Right lobe of liver (tissue), 6 donors: ENCODE measurements around the gene KLHL40. TPM values are rescaled to one million over a fixed set of nuclear protein-coding genes. Genes with fewer than 3 reads are reported as not detected.

Experiments used
- ATAC-seq, 4 donors: fragments of 200-7000 bp; cut with Tn5 transposase; one replicate each; pipeline ENCODE4 v1.9.1; 2020; ENCODE audit warnings: mild to moderate bottlenecking in 4 of 4, moderate library complexity in 4 of 4
- DNase-seq, 3 donors: peaks; one replicate each; pipeline ENCODE4 v3.0.0-alpha.2; 2020
- H3K27ac ChIP-seq, 3 donors: fragments of 200-600 bp; one replicate each; pipeline ENCODE4 v1.8.0; 2022
- H3K27me3 ChIP-seq, 2 donors: fragments of 200-600 bp; one replicate each; pipeline ENCODE4 v1.8.0; 2022
- H3K36me3 ChIP-seq, 4 donors: fragments of 200-600 bp; sonication (generic) in 1 of 4; one replicate each; pipeline versions ENCODE4 v1.5.1 to v1.8.0; 2017 to 2022; ENCODE audit warnings: control low read depth in 1 of 4
- H3K4me1 ChIP-seq, 4 donors: fragments of 200-600 bp; sonication (generic) in 1 of 4; one replicate each; pipeline versions ENCODE4 v1.5.1 to v1.8.0; 2017 to 2022; ENCODE audit warnings: control low read depth in 1 of 4
- H3K4me3 ChIP-seq, 3 donors: fragments of 200-600 bp; one replicate each; pipeline ENCODE4 v1.8.0; 2022
- H3K9me3 ChIP-seq, 4 donors: fragments of 200-600 bp; sonication (generic) in 1 of 4; one replicate each; pipeline versions ENCODE4 v1.5.1 to v1.8.0; 2017 to 2022; ENCODE audit warnings: control low read depth in 1 of 4
- CTCF ChIP-seq, 4 donors: fragments of 200-600 bp in 3 of 4; fragments of 450-650 bp in 1 of 4; IDR thresholded peaks; one replicate each; pipeline versions ENCODE4 v1.5.1 to v1.8.0; 2016 to 2022; ENCODE audit warnings: antibody characterized with exemption in 4 of 4, mild to moderate bottlenecking in 2 of 4
- POLR2A ChIP-seq: fragments of 450-650 bp; IDR thresholded peaks from one replicate; pipeline ENCODE4 v1.6.1; 2017; ENCODE audit warnings: antibody characterized with exemption, mild to moderate bottlenecking
- WGBS: methylation state at CpG from one replicate; pipeline ENCODE4 v1.1.6; 2018; ENCODE audit warnings: low coverage, low lambda C conversion rate; ENCODE audit not compliant: insufficient coverage; ENCODE audit errors: missing lambda C conversion rate; 5-methylcytosine and 5-hydroxymethylcytosine counted together
- intact Hi-C, 2 donors: fragments of 100-400 bp; cut with DNase I; formaldehyde crosslinking; loops; one replicate each; pipeline versions ENCODE4 v1.11.2 to v1.14.1; 2022
- total RNA-seq, 6 experiments: library from RNA; depleted of rRNA in 2 of 6; stranded (reverse); fragments of >200 nt in 2 of 6; fragmentation: NEBNext Ultra II Directional in 3 of 6; extraction: Animal tissue kit (Norgen Biotek cat#: 25700) in 3 of 6; gene quantifications; one replicate each; pipeline versions ENCODE4 v1.1.0 to v1.2.4, GENCODE V29; 2016 to 2023
- donor health status: DM: no; HTN: yes; CAD: no.
- donor health status: DM: no; HTN: no; CAD: no.
- donor health status: DM: no; HTN: no; CAD: no.
- donor health status: DM: no; HTN: yes; CAD: no.
- donor health status: DM: no; HTN: yes; CAD: no.

Gene KLHL40
- total RNA-seq, 6 experiments from 2014 or later, result 0.19 to 0.68 TPM; not detected in 4

GRCh38 chr3:42656680-42657610 lies 28.4 kb upstream of the KLHL40 start:
- no peak for ATAC-seq
- H3K4me3 ChIP-seq, result no peak overlapping the region
- 100% methylated on average over 1 of the region's 9 CpGs for WGBS
- no peaks in the 10 kb centered on the region for H3K9me3 ChIP-seq
- peaks cover 0 to 14% (median 3%) of the 10 kb centered on the region in 4 donors for H3K4me1 ChIP-seq
- H3K36me3 ChIP-seq, result no peaks in the 10 kb centered on the region
- DNase-seq, result no peak
- TF ChIP-seq CTCF (IDR thresholded peaks at IDR 0.05), result no peak
- no peak for TF ChIP-seq POLR2A
- H3K27me3 ChIP-seq, result no peaks in the 10 kb centered on the region
- intact Hi-C loops, result no loop called here
- no peak overlapping the region for H3K27ac ChIP-seq

- ATAC-seq (no peak), DNase-seq (no peak)
- Histone ChIP-seq H3K4me3 (no peak overlapping the region), H3K27me3 (no peaks in the 10 kb centered on the region), H3K9me3 (no peaks in the 10 kb centered on the region), H3K36me3 (no peaks in the 10 kb centered on the region), H3K27ac (no peak overlapping the region), H3K4me1 (peaks cover 0 to 12% (median 3%) of the 10 kb centered on the region in 4 donors)
- TF ChIP-seq POLR2A, result no peak
- no peak for TF ChIP-seq CTCF (IDR thresholded peaks at IDR 0.05)
- no CpG with 5 or more reads among the region's 4 CpGs for WGBS
- intact Hi-C loops, result no loop called here
Observed at GRCh38 chr3:42657675-42658074, 27.7 kb upstream of the KLHL40 start.

GRCh38 chr3:42658091-42658770 lies 27.1 kb upstream of the KLHL40 start:
- H3K4me3 ChIP-seq, result no peak overlapping the region
- H3K36me3 ChIP-seq, result no peaks in the 10 kb centered on the region
- no peak overlapping the region for H3K27ac ChIP-seq
- H3K9me3 ChIP-seq, result no peaks in the 10 kb centered on the region
- no peaks in the 10 kb centered on the region for H3K27me3 ChIP-seq
- WGBS, result no CpG with 5 or more reads among the region's 34 CpGs
- no peak for ATAC-seq
- TF ChIP-seq CTCF (IDR thresholded peaks at IDR 0.05), result no peak
- TF ChIP-seq POLR2A, result no peak
- DNase-seq, result no peak
- intact Hi-C loops, result no loop called here
- peaks cover 0 to 7% (median 3%) of the 10 kb centered on the region in 4 donors for H3K4me1 ChIP-seq

DNA sequence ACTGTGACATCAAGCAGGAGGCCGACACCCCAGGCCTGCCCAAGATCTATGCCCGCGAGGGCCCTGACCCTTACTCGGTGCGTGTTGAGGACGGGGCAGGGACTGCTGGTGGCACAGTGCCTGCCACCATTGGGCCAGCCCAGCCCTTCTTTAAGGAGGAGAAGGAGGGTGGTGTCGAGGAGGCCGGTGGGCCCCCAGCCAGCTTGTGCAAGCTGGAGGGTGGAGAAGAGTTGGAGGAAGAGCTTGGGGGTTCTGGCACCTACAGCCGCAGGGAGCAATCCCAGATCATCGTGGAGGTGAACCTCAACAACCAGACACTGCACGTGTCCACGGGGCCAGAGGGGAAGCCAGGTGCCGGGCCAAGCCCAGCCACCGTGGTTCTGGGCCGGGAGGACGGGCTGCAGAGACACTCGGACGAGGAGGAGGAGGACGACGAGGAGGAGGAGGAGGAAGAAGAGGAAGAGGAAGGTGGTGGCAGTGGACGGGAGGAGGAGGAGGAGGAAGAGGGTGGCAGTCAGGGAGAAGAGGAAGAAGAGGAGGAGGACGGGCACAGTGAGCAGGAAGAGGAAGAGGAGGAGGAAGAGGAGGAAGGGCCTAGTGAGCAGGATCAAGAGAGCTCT lies 26.5 kb upstream of the KLHL40 start:
- H3K27me3 ChIP-seq, result no peaks in the 10 kb centered on the region
- intact Hi-C loops, result no loop called here
- no peaks in the 10 kb centered on the region for H3K9me3 ChIP-seq
- no peak overlapping the region for H3K27ac ChIP-seq
- no peak for DNase-seq
- H3K4me1 ChIP-seq, result peaks cover 0 to under 1% (median 0%) of the 10 kb centered on the region in 4 donors
- no peaks in the 10 kb centered on the region for H3K36me3 ChIP-seq
- no peak for ATAC-seq
- no peak for TF ChIP-seq POLR2A
- no peak for TF ChIP-seq CTCF (IDR thresholded peaks at IDR 0.05)
- no peak overlapping the region for H3K4me3 ChIP-seq
- 63% methylated on average over 14 of the region's 22 CpGs for WGBS
